NK-92 (cell line): ENCODE measurements around the gene ISCA2.

Source experiments
- DNase-seq: peaks from one replicate; lab custom pipeline; 2025; ENCODE audit not compliant: unreplicated experiment; lab: John Stamatoyannopoulos, UW

ISCA2 gene

DNA sequence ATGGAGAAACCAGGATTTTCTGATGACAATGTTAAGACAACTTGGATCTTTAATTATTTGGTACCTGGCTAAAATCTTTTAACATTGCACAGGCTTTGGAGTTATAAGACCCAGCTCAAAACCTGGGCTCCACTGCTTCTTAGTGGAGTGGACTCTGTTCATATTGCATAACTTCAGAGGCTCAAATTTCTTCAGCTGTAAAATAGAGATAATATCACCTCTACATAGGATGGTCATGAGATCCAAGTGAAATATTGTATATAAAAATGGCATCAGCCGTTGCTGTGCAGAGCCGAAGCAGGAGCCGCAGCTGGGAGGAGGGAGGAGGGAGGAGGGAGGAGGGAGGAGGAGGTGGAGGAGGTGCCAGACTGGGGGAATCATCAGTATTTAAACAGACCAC lies 11.0 kb upstream of the ISCA2 start:
- DNase-seq, result no peak

DNA sequence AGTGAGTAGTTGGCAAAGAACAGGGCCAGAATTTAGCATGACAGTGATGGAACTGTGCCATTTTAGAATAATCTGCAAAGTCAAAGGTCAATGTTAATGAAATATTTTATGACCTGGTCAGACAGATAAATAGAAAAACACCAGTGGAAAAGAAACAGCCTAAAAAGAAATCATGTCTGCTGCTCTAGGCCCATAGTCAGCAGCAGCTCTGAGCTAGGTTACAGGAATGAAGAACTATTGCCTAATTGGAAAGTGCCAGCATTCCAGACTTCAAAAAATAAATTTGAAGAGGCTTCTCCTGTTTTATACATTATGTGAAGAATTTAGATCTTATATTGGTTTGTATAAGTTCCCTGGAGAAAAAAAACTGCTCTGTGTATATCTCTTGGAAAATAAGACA lies 10.2 kb upstream of the ISCA2 start:
- DNase-seq, result no peak

DNA sequence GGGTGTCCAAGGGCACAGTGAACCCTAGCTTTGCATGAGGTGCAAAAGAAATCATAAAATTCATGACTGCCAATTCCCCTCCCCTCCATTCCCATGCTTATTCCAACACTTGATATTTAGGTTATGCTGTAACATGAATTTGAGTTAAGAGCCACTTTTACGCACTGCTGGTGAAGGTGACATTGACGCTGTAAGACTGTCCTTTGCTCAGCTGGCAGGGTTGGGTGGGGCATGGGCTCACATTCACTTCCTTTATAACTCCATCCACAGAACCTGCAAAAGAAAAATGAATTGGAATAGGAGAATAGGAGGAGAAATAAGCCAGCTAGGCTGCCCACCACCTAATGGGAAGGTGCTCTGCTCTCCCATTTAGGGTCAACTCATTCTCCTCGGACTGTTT lies 7.4 kb upstream of the ISCA2 start:
- DNase-seq, result no peak

DNA sequence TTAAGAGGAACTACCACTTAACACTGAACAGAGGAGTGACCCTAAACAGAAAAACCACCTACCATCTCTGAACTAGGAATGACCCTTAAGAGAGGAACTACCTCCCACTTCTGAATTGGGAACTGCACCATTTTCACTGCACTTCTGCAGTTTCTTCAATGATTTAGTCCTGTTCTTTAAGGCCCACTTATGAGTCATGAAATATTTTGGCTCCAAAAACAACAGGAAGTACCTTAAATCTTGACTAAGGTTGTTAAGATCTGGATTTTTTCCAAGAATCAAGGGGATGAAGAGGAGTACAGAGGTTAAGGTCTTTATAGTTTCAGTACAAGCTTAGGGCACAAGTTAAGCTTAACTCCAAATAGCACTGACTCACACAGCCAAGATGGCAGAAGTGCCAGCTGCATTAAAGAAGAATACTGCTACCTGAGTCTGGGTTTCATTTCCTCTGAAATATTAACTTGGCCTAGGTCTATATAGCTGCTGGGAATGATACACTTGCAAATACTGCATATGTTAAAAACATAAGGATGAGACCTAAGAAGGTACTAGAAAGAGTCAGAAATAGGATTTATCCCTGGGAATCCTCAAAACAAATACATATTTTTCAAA lies 4.7 kb upstream of the ISCA2 start:
- no peak for DNase-seq

DNA sequence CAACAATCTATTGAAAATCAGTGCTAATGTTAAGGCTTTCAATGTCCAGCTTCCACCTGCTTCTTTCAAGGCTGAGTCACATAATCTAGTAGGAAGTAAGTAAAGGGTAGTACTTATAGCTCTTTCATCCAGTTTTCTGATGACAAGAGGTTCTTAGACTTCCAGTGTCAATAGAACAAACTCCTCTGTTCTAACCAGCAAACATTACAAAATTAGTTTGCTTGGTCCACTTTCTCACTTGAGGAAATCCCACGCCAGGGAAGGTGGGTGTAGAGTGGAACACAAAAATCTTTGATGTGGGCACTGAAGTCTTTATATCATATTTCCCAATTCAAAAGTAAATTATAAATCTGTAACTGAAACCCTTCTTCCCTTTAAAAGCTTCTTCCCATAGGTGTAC lies 3.1 kb upstream of the ISCA2 start:
- no peak for DNase-seq

DNA sequence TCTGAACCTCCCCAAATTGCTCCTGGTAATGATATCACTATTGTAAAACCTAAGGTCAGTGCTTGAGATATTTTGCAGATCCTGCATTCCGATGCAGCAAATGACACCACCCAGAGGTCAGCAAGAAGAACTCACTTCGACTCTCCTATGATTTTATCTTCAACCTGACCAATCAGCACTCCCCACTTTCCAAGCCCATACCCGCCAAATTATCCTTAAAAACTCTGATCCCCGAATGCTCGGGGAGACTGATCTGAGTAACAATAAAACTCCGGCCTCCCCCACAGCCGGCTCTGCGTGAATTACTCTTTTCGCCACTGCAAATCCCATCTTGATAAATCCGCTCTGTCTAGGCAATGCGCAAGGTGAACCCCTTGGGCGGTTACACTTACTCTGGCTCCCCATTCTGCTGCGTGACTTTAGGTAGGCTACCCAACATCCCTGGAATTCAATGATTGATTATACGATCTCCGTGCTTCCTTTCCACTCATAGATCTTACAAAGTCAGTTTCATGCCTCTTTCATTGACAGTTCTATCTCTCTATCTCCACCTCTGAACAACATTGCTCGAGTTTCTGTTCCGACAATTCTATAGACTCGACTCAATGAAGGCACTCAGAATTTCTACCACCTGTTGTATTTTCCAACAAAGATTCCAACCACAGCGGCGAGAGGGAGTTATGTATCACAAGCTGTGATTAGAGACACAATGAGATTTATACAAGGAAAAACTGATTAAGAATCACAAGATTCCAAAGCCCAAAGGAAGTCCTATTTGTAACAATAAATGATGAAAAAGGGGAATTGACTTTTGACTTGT lies 1.4 kb upstream of the ISCA2 start:
- no peak for DNase-seq

DNA sequence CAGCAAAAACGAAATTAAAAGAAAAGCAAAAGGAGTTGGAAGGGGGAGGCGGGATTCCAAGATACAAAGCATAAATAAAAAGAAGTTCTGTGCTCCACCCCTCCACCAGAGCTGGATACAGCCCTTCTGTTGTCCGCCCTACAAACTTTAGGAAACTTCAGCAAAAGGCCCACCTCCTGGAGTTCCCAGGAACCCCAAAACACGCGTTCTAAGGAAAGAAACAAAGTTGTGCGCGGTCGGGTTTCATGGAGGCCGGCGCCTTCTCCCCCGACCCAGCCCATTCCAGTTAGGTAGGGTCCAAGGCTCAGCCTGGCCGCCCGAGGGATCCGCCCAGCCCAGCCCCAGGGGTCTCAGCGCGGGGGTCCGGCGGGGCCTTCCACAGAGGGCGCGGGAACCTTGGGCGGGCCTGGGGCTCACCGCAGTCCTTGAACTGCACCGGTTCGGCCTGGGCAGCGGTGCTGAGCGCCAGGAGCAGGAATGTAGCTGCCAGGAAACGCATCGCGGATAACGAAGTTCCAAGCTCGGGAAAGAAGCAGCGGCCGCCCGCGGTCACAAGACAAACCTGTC lies 706 bp upstream of the ISCA2 start, which contains the start of gene NPC2:
TSS of gene NPC2 (minus strand) at position 530 of the 567 bp plus-strand sequence. CDS start at position 499, 31 bp downstream.
- no peak for DNase-seq

DNA sequence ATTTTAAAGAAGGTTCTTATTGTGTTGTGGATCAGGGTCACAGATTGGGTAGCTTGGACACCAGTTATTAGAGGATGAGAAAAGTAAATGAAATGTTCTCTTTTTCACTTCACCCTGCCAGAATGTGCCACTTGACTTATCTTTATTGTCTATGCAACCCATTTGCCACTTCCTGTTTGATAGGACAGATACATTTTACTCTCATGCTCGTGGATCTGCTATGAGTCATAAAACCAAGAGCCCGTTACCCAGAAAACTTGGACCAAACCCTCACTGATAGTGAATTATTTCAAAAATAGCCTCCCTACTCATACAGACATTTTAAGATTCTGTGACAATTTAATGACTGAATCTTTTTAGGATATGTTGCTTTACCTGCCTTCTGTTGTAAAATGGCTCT lies 1.8 kb downstream of the ISCA2 start:
- DNase-seq, result no peak

DNA sequence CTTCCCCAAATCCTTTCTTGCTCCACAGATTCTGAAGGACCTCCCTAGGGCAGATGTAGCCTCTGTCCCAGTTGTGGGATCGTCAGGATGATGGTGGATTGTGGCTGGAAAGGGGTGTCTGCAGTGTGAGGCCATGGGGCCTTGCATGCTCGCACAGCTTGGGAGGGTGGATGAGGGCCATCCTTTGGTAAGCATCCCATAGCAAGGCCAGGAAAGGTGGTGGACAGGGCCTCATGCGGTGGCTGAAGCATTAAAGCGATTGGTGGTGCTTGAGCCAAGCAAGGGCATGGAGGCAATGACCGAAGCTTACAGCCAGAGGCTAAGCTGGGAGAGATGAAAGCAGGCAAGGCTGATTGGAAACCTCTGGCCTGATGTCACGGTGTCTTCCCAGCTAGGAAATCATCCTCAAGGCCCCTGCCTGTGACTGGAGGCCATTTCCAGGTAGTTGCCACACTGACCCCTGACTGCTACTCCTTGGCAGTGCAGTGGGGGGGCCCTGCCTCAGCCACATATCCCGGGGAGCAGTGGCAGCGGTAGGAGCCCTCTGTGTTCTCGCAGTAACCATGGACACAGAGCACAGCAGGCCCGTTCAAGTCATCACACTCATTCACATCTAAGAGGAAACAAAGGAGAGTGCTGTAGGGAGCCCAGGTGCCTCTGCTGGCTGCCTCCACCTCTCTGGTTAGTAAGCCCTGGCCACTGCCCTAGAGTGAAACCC lies 7.0 kb downstream of the ISCA2 start:
- no peak for DNase-seq

DNA sequence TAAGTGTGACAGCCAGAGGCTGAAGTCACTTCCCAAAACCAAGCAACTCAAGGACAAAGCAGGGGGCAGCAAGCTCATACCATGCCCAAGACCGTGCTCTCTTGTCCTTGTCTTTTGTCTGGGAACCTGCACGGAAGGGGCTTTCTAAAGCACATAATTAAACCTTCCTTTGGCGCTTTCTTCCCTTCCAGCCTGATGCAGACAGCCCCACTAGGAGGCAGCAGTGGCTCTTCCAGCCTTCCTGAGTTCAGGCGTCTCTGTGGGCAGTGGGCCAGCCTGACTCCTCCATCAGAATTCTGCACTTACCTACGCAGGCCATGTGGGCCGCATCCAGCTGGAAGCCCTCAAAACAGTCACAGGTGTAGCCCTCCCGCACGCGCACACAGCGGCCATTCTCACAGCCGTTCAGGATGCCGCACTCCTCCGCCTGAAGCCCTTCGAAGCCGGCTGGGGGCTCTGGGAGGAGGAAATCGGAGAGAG lies 7.6 kb downstream of the ISCA2 start:
- DNase-seq, result no peak

DNA sequence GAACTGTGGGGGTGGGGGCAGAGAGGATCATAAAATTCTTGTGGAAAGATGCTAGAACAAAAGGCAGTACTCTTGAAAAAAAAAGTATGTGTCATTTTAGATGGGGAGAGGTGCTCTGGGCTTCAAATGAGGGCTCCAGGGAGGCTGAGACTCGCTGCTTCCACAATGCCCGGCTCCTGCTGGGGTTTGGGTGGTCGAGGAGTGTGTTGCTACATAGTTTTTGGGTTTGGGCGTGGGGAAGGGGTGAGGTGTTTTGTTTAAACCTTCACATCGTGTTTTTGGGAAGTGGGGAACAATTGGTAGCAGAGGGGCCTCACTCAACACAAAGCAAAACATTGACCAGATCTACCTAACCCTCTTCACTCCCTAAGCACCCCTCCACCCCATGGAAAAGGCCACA lies 8.1 kb downstream of the ISCA2 start:
- no peak for DNase-seq

DNA sequence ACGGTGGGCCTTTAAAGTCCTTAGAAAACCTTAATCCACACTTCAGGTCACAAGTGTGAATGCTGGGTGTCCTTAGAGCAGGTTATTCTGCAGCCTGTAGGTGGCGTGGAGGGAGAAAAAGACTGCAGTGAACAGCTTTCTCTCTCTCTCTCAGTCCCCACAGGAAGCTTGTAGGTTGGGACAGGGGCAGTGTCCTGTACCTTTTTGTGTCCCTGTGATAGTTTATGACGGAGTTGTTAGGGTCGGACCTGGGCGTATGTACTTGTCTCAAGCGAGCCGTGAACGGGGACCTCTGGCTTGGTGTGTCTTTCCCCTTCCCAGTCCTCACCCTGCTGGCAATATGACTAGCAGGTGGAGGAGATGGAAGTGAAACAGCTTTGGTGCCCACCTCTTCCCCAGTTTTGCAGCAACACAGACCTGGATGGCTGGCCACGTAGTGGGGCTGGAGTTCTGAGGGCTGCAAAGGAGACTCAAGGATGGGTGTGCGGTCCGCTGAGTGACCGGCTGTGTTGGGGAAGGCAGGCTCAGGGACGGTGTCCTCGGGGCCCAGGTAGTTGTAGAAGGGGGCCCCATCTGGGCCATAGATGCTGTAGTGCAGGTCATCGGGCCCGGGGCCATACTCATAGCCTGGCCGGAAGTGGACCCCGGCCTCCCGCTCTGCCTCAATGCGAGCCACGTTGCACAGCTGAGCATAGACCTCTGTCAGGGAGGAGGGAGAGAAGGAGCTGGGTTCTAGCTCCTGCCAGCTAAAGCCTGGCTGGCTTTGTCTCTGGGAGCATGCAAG lies 8.9 kb downstream of the ISCA2 start:
- no peak for DNase-seq

DNA sequence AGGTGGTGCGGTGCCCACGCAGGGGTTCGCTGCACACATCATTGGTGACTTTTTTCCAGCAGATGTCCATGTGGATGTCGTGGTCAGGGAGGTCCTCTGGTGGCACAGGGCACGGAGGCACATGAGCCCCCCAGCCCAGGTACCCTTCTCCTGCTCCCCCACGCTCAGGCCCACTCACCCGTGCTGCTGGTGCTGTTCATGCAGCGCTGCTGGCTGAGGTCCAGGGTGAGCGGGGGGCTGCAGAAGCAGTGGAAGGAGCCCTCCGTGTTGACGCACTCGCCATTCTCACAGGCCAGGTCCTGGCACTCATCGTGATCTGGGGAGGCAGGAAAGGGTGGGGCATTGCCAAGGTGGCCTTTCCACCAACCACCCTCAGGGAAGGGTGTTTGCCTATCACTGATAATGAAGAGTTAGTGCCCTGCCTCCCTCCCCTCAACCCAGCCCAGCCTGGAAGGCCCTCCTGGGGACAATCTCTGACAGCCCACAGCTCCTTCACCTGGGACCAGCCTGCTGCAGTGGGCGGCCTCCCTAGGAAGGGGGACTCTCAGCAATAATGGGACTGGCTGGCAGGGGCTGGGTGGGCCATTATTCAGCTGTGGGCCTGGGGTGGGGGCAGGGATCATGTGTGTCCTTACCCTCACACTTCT lies 9.8 kb downstream of the ISCA2 start:
- no peak for DNase-seq

DNA sequence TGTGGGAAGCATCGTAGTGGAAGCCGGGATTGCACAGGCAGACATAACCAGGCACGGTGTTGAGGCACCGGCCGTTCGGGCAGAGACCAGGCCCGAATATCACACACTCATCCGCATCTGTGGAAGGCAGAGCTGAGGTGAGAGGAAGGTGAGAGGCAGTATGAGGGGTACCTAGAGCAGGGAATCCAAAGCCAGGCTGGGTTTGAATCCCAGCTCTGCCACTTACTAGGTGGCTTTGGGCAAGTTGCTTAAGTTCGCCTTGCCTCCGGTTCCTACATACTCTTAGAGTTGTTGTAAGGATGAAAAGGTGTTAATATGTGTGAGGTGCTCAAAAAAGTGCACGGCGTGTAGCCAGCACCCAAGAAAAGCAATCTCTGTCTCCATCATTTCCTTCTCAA lies 10.4 kb downstream of the ISCA2 start:
- no peak for DNase-seq

DNA sequence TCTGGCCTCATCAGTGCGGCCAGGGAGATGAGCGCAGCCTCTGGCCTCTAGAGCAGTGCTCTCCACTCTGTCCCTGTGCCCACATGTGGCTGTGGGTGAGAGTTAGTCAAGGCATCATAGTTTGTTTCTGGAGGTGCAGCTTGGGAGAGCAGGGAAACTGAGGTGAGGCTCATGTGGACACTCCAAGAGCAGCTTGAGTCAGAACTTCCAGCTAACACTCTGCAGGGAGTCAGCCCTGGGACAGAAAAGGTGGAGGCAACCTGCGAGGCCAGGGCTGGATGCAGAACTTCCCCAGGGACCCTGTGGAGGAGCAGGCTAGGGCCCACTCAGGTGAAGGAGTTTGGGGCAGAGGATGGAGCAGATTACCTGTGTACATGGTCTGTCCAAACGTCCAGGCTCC lies 10.8 kb downstream of the ISCA2 start:
- DNase-seq, result no peak

DNA sequence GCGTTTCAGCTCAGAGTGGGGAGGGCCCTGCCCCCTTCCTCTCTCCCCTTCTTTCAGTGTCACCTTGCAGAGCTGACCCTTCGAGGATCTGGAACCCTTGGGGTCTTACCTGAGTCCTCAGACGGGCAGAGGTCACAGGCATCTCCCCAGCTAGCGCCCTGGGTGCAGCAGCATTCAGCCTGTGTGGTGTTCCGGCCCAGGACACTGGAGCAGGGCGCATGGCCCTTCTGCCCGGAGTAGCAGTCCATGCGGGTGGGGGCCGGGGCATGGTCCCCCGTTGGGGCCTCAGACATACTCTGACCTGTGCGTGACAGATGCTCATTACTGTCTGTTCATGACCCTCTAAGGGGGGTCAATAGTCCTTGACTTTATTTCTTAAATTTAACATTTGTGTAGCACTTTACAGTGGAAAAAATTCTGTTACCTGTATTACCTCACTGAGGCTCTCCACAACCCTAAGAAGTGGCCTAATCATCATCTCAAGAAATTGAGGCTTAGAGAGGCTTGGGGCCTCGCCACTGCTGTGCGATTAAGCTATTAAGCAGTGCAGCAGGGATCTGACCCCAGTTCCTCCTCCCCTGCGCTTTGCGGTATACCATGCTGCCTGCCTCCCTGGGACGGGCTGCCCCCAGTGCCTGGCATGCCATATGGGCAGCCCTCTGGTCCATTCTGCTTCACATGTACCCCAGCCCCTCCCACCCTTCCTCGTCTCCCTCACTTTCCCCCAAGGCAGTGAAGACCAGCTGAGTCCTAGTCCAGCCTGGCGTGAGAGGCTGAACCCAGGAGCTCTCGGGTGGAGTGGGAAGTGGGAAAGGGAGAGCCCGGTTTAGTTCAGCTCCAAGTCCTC lies 11.5 kb downstream of the ISCA2 start:
- no peak for DNase-seq

DNA sequence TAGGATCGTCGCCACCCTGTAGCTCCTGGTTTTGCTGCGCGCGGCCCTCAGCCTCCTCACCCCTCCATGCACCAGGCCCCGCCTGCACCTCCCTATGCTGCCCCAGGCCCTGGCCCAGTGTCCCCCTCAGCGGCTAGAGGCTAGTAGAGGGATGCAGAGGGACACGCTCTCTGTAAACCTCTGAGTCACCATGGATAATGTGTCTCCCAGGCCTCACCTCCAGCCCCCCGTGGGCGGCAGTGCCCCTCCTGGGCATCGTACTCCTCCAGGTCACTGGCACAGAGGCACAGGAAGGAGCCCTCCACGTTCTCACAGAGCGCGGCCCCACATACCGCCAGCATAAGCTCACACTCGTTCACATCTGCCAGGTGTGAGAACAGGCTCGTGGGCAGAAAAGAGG lies 12.3 kb downstream of the ISCA2 start:
- no peak for DNase-seq

DNA sequence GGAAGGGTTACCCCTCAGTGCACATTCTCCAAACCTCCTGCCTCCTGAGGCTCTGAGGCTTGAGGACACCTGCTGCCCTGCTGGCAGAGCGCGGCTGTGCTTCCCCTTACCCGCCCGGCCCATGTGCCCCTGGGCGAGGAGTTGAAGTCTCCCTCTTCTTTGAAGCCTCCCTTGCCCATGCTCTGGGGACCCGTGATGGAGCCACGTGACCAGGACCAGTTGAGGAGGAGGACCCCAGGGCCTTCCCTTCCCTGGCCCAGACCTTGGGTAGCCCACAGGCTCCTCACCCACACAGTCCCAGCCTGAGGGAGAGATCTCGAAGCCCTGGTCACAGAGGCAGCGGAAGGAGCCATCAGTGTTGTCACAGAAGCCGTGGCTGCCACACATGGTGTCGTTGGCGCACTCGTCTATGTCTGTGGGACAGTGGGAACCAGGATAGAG lies 12.9 kb downstream of the ISCA2 start:
- DNase-seq, result no peak

DNA sequence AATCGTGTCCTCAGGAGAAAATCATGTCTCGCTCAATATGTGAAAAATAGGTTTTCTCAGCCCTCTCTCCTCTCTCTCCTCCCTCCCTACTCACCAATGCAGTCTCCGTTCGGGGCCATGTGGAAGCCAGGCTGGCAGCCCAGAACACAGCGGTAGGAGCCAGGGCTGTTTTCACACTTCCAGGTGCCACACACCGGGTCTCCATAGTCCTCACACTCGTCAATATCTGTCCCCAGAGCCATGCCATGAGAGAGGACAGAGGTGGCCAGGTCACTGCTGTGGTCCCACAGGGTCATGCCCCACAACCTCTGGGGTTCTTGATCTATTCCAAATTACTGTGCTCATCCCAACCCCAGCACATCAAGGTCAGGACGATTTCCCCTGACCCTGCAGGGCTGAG lies 13.5 kb downstream of the ISCA2 start:
- DNase-seq, result no peak
